Left lung (tissue), 10 donors: Measurements from ENCODE around the gene FAR2. TPM values are rescaled to one million over a fixed set of nuclear protein-coding genes. Genes with fewer than 3 reads are reported as not detected.

ENCODE experiments used
- ATAC-seq: fragments of 200-7000 bp; cut with Tn5 transposase; one replicate; pipeline ENCODE4 v1.9.1; 2020; ENCODE audit warnings: moderate library complexity
- DNase-seq, 4 donors: peaks; one replicate each; pipeline ENCODE4 v3.0.0-alpha.2; 2013 to 2020
- H3K27ac ChIP-seq, 2 donors: fragments of 200-600 bp; sonication (generic) in 1 of 2; one replicate each; pipeline versions ENCODE4 v1.5.0 to v1.8.0; 2020 to 2021
- H3K27me3 ChIP-seq, 2 donors: fragments of 200-600 bp; sonication (generic) in 1 of 2; one replicate each; pipeline versions ENCODE4 v1.5.0 to v1.8.0; 2020 to 2021
- H3K36me3 ChIP-seq, 2 donors: fragments of 200-600 bp; sonication (generic) in 1 of 2; one replicate each; pipeline versions ENCODE4 v1.5.0 to v1.8.0; 2020 to 2021
- H3K4me1 ChIP-seq, 2 donors: fragments of 200-600 bp; one replicate each; pipeline ENCODE4 v1.8.0; 2021
- H3K4me3 ChIP-seq, 2 donors: fragments of 200-600 bp; sonication (generic) in 1 of 2; one replicate each; pipeline versions ENCODE4 v1.5.0 to v1.8.0; 2020 to 2021; ENCODE audit warnings: mild to moderate bottlenecking in 1 of 2
- H3K9me3 ChIP-seq, 2 donors: fragments of 200-600 bp; sonication (generic) in 1 of 2; one replicate each; pipeline versions ENCODE4 v1.5.0 to v1.8.0; 2020 to 2021
- intact Hi-C, 2 donors: fragments of 100-400 bp; cut with DNase I; formaldehyde crosslinking; loops; one replicate each; pipeline versions ENCODE4 v1.11.2 to v1.14.2; 2022
- polyA plus RNA-seq, 6 donors: library from polyadenylated mRNA; unstranded; fragments of 120-200 nt; gene quantifications; one replicate each; pipeline ENCODE4 v1.2.1, GENCODE V29; 2013; ENCODE audit not compliant: insufficient read length in 6 of 6
- total RNA-seq, 2 donors: library from RNA; stranded (reverse); fragmentation: NEBNext Ultra II Directional; extraction: Animal tissue kit (Norgen Biotek cat#: 25700); gene quantifications; one replicate each; pipeline ENCODE4 v1.2.1, GENCODE V29; 2021
- TF ChIP-seq, protein P1 (sequence below), 2 donors: fragments of 200-600 bp; sonication (generic) in 1 of 2; IDR thresholded peaks; one replicate each; pipeline versions ENCODE4 v1.5.0 to v1.8.0; 2021; ENCODE audit warnings: antibody characterized with exemption in 2 of 2
- donor health status: DM: no; HTN: yes; CAD: no.
- donor health status: DM: no; HTN: no; CAD: no.

Gene FAR2
- total and polyA plus RNA-seq, 8 donors = 6.6 to 17.4 (median 9.0) TPM

DNA sequence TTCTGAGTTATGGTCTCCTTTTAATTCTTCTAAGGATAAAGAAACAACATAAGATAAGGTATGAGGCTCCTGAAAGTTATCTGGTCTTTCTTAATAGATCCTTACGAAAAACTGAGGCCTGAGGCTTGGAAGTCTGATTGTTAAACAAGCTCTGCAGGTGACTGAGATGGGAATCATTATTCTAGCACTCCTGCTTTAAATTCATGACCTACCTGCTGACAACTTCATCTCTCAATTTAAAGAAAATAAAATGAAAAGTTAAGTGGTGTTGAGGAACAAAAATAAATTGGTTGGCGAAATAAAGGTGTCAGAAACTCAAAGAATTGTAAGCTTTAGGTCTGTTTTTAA is 80.1 kb downstream of the FAR2 start:
- no peaks in the 10 kb centered on the region for H3K4me1 ChIP-seq
- H3K9me3 ChIP-seq = no peaks in the 10 kb centered on the region
- no peak overlapping the region for H3K27ac ChIP-seq
- no peaks in the 10 kb centered on the region for H3K27me3 ChIP-seq
- ATAC-seq (no peak), DNase-seq (no peak)
- no peaks in the 10 kb centered on the region for H3K36me3 ChIP-seq
- TF ChIP-seq, protein P1, sequence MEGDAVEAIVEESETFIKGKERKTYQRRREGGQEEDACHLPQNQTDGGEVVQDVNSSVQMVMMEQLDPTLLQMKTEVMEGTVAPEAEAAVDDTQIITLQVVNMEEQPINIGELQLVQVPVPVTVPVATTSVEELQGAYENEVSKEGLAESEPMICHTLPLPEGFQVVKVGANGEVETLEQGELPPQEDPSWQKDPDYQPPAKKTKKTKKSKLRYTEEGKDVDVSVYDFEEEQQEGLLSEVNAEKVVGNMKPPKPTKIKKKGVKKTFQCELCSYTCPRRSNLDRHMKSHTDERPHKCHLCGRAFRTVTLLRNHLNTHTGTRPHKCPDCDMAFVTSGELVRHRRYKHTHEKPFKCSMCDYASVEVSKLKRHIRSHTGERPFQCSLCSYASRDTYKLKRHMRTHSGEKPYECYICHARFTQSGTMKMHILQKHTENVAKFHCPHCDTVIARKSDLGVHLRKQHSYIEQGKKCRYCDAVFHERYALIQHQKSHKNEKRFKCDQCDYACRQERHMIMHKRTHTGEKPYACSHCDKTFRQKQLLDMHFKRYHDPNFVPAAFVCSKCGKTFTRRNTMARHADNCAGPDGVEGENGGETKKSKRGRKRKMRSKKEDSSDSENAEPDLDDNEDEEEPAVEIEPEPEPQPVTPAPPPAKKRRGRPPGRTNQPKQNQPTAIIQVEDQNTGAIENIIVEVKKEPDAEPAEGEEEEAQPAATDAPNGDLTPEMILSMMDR (IDR thresholded peaks at IDR 0.05) = no peak
- H3K4me3 ChIP-seq = no peak overlapping the region
- intact Hi-C loops = no loop called here

DNA sequence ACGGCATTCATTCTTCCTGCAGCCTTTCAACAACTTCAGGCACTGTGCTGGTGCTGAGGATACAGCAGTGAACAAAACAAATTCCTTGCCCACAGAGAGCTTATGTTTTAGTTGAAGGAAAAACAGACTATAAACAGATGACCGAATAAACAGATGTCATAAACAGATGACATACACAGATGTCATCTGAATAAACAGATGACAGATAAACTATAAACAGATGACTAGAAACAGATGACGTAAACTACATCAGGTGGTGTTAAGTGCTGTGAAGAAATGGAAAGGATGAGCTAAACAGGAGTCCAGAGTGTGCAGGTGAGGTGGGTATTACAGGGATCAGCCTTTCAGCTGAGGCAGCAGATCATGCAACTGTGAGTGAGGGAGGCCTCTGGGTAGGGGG is 80.9 kb downstream of the FAR2 start:
- intact Hi-C loops = no loop called here
- Histone ChIP-seq H3K9me3 (no peaks in the 10 kb centered on the region), H3K27ac (no peak overlapping the region), H3K4me3 (no peak overlapping the region), H3K4me1 (no peaks in the 10 kb centered on the region), H3K27me3 (no peaks in the 10 kb centered on the region), H3K36me3 (no peaks in the 10 kb centered on the region)
- TF ChIP-seq, protein P1 (IDR thresholded peaks at IDR 0.05) = no peak
- no peak for ATAC-seq
- no peak for DNase-seq

DNA sequence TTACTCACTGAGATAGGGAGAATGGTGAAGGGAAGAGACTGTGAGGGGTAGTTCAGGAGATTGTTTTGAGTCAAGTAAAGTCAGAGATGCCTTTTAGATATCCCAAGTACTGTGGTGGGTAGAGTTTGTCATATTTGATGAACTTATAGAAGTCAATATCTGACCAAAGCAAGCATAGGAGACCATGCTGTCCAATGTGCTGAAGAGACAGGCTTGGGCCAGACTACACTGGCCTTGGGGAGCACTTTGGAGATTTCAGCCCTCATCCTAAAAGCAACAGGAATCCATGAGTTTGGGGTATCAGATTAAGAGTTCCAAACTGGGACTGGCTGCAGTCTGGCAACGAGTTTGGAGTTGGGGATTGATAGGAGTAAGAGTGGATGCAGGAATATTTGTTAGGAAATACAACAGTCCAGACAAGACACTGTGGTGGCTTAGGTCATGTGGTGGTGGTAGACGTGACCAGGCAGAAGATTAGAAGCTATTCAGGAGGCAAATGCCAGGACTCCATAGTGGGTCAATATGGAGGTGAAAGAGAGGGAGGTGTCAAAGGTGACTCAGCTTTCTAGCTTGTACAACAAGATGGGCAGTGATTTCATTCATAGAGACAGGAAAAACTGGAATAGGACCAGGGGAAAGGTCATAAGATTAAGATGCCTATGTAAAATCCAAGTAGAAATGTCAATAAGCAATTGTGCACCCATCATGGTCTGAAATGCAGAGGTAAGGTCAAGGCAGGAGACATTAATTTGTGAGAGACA is 81.9 kb downstream of the FAR2 start:
- Histone ChIP-seq H3K4me1 (no peaks in the 10 kb centered on the region), H3K9me3 (no peaks in the 10 kb centered on the region), H3K27me3 (no peaks in the 10 kb centered on the region), H3K4me3 (no peak overlapping the region), H3K27ac (no peak overlapping the region), H3K36me3 (no peaks in the 10 kb centered on the region)
- no peak for DNase-seq
- no peak for ATAC-seq
- TF ChIP-seq, protein P1 (IDR thresholded peaks at IDR 0.05) = no peak
- intact Hi-C loops = no loop called here

DNA sequence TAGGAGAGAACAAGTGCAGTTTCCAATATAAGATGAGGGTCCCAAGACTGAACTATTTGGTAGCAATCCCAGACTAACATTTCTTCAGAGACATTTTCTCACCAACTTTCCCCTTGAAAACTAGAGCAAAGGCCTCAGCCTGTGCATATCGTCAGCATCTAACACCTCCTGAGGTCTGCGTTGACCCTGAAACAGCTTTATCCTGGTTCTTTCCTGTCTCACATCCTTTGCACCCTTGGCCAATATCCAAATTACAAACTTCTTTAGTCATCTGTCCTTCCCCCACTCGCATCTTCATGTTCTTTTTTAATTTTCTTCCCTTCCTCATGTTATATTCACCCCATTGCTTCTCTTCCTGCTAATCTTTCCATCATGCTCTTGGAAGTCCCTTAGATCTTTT is 83.0 kb downstream of the FAR2 start:
- Histone ChIP-seq H3K9me3 (no peaks in the 10 kb centered on the region), H3K4me1 (no peaks in the 10 kb centered on the region), H3K36me3 (no peaks in the 10 kb centered on the region), H3K27ac (no peak overlapping the region), H3K27me3 (no peaks in the 10 kb centered on the region), H3K4me3 (no peak overlapping the region)
- intact Hi-C loops = no loop called here
- TF ChIP-seq, protein P1 (IDR thresholded peaks at IDR 0.05) = no peak
- DNase-seq (no peak), ATAC-seq (no peak)

DNA sequence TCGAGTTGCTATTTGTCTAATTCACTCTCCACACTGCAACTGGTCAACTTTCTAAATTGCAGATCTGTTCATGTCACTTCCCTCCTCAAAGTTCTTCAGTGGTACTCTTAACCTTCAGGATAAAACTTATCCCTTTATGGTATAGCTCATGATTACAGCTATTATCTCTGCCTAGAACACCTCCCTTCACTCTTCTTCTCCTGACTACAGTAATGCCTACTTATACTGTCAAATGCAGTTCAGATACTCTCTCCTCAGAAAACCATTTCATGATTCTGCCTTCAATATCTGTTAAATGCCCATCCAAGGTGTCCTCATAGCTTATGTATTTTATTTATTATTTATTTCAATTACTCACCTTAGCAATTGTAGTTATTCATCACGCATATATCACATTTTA is 85.5 kb downstream of the FAR2 start:
- TF ChIP-seq, protein P1 (IDR thresholded peaks at IDR 0.05) = no peak
- no peaks in the 10 kb centered on the region for H3K36me3 ChIP-seq
- intact Hi-C loops = no loop called here
- H3K27me3 ChIP-seq = no peaks in the 10 kb centered on the region
- H3K27ac ChIP-seq = no peak overlapping the region
- no peaks in the 10 kb centered on the region for H3K9me3 ChIP-seq
- H3K4me1 ChIP-seq = no peaks in the 10 kb centered on the region
- DNase-seq (no peak), ATAC-seq (no peak)
- H3K4me3 ChIP-seq = no peak overlapping the region
